Thoracic aorta (tissue), 2 donors: ENCODE results near the gene NFE2L2. TPM values are rescaled to one million over a fixed set of nuclear protein-coding genes. Genes with fewer than 3 reads are reported as not detected.
A peak's percentile ranks its signal among the peaks of the same experiment; 100 is the strongest.

Experiments
- ATAC-seq: fragments of 150-250 bp; one replicate; pipeline ENCODE4 v1.8.0; 2017; ENCODE audit warnings: low read depth; ENCODE audit not compliant: insufficient number of reproducible peaks, low FRiP score
- DNase-seq: peaks from one replicate; pipeline ENCODE4 v3.0.0-alpha.2; 2020; ENCODE audit warnings: low spot score
- H3K27ac ChIP-seq, 2 donors: fragments of 200-600 bp; sonication (generic); 1 replicate in 1 of 2; 2 replicates in 1 of 2; pipeline ENCODE4 v1.5.1; 2016; ENCODE audit warnings: mild to moderate bottlenecking in 2 of 2, moderate library complexity in 2 of 2
- H3K27me3 ChIP-seq: fragments of 200-600 bp; sonication (generic); replicated peaks from 2 replicates; pipeline ENCODE4 v1.6.0; 2016; ENCODE audit warnings: mild to moderate bottlenecking; ENCODE audit not compliant: insufficient read depth
- H3K36me3 ChIP-seq: fragments of 200-600 bp; sonication (generic); one replicate; pipeline ENCODE4 v1.5.1; 2016
- H3K4me1 ChIP-seq, 2 donors: fragments of 200-600 bp; sonication (generic); 1 replicate in 1 of 2; 2 replicates in 1 of 2; pipeline versions ENCODE4 v1.5.1 to v1.6.0; 2016; ENCODE audit warnings: low read depth in 2 of 2, mild to moderate bottlenecking in 1 of 2; ENCODE audit not compliant: control insufficient read depth in 1 of 2
- H3K4me3 ChIP-seq: fragments of 200-600 bp; sonication (generic); 2 replicates; pipeline ENCODE4 v1.5.1; 2016; ENCODE audit warnings: mild to moderate bottlenecking
- H3K9me3 ChIP-seq: fragments of 200-600 bp; sonication (generic); 2 replicates; pipeline ENCODE4 v1.5.1; 2016
- total RNA-seq, 2 donors: library from RNA; depleted of rRNA; stranded (reverse); fragments of >200 nt; gene quantifications; one replicate each; pipeline versions ENCODE4 v1.1.0 to v1.2.3, GENCODE V29; 2016
- TF ChIP-seq, protein P1 (sequence below): fragments of 200-600 bp; sonication (generic); IDR thresholded peaks from one replicate; pipeline ENCODE4 v1.5.1; 2019; ENCODE audit warnings: antibody characterized with exemption

Gene NFE2L2
- total RNA-seq, 2 donors from 2014 or later, result 64.3 to 155 TPM

DNA sequence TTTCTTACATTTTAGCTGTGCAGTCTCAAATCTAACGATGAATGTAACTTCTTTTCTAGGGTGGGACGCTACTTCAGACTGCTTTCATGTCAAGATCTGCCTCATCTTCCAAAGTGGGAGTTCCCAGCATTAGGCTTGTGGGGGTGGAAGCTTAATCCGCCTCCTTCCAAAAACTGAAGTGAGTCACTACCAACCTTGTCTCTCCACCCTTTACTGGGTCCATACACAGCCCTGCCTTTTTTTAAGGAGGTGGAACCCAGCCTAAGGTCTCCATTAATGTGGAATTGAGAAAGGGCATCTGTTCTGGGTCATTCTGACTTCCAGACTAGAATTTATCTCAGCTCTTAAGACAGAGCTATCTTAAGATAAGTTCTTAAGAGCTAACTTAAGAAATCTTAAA lies 42.0 kb upstream of the NFE2L2 start:
- Histone ChIP-seq H3K27me3 (no peaks in the 10 kb centered on the region), H3K27ac (no peak overlapping the region), H3K36me3 (no peaks in the 10 kb centered on the region), H3K4me3 (no peak overlapping the region), H3K9me3 (no peaks in the 10 kb centered on the region), H3K4me1 (no peaks in the 10 kb centered on the region)
- ATAC-seq (no peak), DNase-seq (no peak)
- TF ChIP-seq, protein P1, sequence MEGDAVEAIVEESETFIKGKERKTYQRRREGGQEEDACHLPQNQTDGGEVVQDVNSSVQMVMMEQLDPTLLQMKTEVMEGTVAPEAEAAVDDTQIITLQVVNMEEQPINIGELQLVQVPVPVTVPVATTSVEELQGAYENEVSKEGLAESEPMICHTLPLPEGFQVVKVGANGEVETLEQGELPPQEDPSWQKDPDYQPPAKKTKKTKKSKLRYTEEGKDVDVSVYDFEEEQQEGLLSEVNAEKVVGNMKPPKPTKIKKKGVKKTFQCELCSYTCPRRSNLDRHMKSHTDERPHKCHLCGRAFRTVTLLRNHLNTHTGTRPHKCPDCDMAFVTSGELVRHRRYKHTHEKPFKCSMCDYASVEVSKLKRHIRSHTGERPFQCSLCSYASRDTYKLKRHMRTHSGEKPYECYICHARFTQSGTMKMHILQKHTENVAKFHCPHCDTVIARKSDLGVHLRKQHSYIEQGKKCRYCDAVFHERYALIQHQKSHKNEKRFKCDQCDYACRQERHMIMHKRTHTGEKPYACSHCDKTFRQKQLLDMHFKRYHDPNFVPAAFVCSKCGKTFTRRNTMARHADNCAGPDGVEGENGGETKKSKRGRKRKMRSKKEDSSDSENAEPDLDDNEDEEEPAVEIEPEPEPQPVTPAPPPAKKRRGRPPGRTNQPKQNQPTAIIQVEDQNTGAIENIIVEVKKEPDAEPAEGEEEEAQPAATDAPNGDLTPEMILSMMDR, result no peak

DNA sequence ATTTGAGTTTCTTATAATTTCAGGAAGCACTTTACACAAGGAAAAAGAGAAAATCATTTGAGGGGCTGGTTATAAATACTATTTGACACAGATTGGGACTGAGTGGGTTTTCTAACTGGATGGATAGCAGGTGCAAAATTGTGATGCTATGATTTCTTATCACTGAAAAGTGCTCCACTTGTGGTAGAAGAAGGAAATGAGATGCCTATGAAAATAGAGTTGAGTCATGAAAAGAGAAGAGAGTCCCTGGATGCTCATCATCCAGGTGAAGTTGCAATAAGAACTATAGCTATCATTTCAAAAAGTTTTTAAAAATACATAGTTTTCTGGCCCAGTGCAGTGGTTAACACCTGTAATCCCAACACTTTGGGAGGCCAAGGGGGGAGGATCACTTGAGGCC lies 39.4 kb upstream of the NFE2L2 start:
- no peak overlapping the region for H3K4me3 ChIP-seq
- no peak for ATAC-seq
- H3K27me3 ChIP-seq, result no peaks in the 10 kb centered on the region
- DNase-seq, result no peak
- H3K27ac ChIP-seq, result no peak overlapping the region
- TF ChIP-seq, protein P1, result no peak
- H3K36me3 ChIP-seq, result no peaks in the 10 kb centered on the region
- H3K4me1 ChIP-seq, result no peaks in the 10 kb centered on the region
- no peaks in the 10 kb centered on the region for H3K9me3 ChIP-seq

DNA sequence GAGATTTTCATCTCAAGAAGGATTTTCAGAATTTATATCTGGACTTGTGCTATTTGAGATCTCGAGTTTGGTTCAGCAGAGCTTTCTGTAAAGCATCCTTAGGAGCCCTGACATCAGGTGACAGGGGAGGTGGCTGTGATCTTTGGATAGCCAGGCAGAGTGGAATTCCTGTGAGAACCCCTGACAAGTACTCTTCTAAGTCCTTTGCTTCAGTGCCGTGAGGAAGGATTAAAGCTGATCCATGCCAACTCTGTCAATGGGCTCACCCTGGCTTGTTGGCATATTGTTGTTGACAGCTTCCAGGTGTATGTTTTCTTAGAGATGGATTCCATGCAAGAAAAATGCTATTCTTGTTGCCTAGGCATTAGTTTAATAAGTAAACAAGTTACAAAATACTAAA lies 38.0 kb upstream of the NFE2L2 start:
- TF ChIP-seq, protein P1, result no peak
- no peak for DNase-seq
- no peaks in the 10 kb centered on the region for H3K27me3 ChIP-seq
- ATAC-seq, result no peak
- H3K36me3 ChIP-seq, result no peaks in the 10 kb centered on the region
- no peaks in the 10 kb centered on the region for H3K4me1 ChIP-seq
- no peaks in the 10 kb centered on the region for H3K9me3 ChIP-seq
- H3K4me3 ChIP-seq, result no peak overlapping the region
- no peak overlapping the region for H3K27ac ChIP-seq

- no peak overlapping the region for H3K27ac ChIP-seq
- no peaks in the 10 kb centered on the region for H3K36me3 ChIP-seq
- no peak for ATAC-seq
Measured at GRCh38 chr2:177298191-177298590, 33.7 kb upstream of the NFE2L2 start.

GRCh38 chr2:177296040-177296439 lies 31.5 kb upstream of the NFE2L2 start:
- H3K4me3 ChIP-seq, result peak overlapping the region; percentile 43
- H3K4me1 ChIP-seq, result peaks cover 6 to 7% of the 10 kb centered on the region in 2 donors
- TF ChIP-seq, protein P1, result peak; percentile 32
- ATAC-seq (peak; percentile 16), DNase-seq (no peak)
- H3K9me3 ChIP-seq, result no peaks in the 10 kb centered on the region
- no peaks in the 10 kb centered on the region for H3K36me3 ChIP-seq
- H3K27me3 ChIP-seq, result no peaks in the 10 kb centered on the region
- H3K27ac ChIP-seq, result peak overlapping the region; percentile 55 to 59

More at GRCh38 chr2:177298191-177298590, 33.7 kb upstream of the NFE2L2 start:
- no peaks in the 10 kb centered on the region for H3K27me3 ChIP-seq
- H3K4me3 ChIP-seq, result no peak overlapping the region
- H3K4me1 ChIP-seq, result peaks cover 6 to 7% of the 10 kb centered on the region in 2 donors
- DNase-seq, result no peak
- H3K9me3 ChIP-seq, result no peaks in the 10 kb centered on the region
- TF ChIP-seq, protein P1, result no peak
